Measurements from ENCODE around the gene KCNJ9.

Gene KCNJ9

DNA sequence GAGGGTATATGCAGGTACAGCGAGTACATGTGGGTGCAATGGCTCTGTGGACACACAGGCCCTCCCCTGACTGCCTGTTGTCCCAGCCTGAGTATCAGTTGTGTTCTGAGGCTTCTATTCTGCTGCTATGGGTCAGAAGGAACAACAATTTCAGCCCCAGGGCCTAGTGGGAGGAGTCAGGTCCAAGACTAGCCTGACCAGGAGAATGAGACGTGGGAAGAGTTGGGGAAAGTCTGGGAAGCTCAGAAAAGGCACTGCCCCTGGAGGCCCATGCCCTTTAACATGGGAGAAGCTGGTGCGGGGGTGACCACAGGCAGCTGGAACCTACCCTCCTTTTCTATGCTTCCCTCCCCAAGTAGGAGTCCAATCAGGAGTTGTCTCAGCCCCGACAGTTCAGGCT, 9.4 kb downstream of the KCNJ9 start:
- H3K18ac ChIP-seq (ENCODE audit: low read length) = no peak overlapping the region
- DNase-seq = peak; percentile 92 to 95
- no peaks in the 10 kb centered on the region for H3K79me1 ChIP-seq (ENCODE audit: low read length)

DNA sequence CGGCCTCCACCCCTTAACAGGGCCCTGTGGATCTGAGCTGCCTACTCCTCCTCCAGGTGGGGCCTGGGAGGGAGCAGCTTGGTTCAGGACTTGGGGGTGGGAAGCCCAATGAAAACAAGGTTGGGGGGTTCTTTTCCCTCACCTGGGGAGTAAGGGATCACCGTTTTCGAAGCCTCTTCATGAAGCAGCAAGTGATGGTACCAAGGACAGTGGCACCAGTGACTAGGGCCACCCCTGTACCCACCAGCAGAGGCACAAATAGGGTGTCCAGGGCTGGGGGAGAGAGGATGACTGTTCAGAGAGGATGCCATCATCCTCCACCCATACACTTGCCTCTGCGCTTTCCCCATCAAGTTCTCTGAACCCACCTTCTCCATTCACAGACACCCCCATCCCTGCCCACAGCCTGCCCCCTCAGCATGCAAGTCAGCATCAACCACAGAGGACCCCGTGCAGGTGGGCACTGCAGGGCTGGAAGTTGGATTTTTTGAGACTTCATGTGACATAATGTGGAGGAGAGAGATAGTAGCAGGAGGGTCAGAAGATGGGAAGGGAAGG, 10.4 kb downstream of the KCNJ9 start:
- H3K27ac ChIP-seq (ENCODE audit: low read depth, low read length) = no peak overlapping the region
- no peak overlapping the region for H3K4me3 ChIP-seq (ENCODE audit: low read depth, low read length)
- H3K4me2 ChIP-seq (ENCODE audit: low read length) = no peak overlapping the region
- peaks cover 5% of the 10 kb centered on the region for H3K9me3 ChIP-seq (ENCODE audit: insufficient read depth, low read depth, low read length)
- no peak overlapping the region for H4K12ac ChIP-seq (ENCODE audit: low read depth, low read length)
- no peaks in the 10 kb centered on the region for H3K79me1 ChIP-seq (ENCODE audit: low read length)
- no peaks in the 10 kb centered on the region for H3K27me3 ChIP-seq (ENCODE audit: insufficient read depth, low read length)
- H3K4ac ChIP-seq (ENCODE audit: low read depth, low read length) = no peak overlapping the region
- no peak for DNase-seq
- H4K8ac ChIP-seq (ENCODE audit: low read depth, low read length) = no peak overlapping the region
- H2AFZ ChIP-seq (ENCODE audit: insufficient read depth, low read length, poor library complexity) = no peak overlapping the region
- WGBS (ENCODE audit: extremely low coverage, insufficient coverage, insufficient read length) = no CpG with 5 or more reads among the region's 5 CpGs
- no peak overlapping the region for H3K23ac ChIP-seq (ENCODE audit: low read length)
- no peak overlapping the region for H2BK12ac ChIP-seq (ENCODE audit: low read length)
- H3K14ac ChIP-seq (ENCODE audit: low read length) = no peak overlapping the region
- peaks cover 0 to 6% of the 10 kb centered on the region in 2 experiments for H3K36me3 ChIP-seq (ENCODE audit: control insufficient read depth in 1 of 2, insufficient read depth in 2 of 2, low read length in 2 of 2)
- no peak overlapping the region for H3K18ac ChIP-seq (ENCODE audit: low read length)
- H2AK5ac ChIP-seq (ENCODE audit: low read length) = no peak overlapping the region
- peaks cover 10% of the 10 kb centered on the region in 2 experiments for H3K4me1 ChIP-seq (ENCODE audit: control insufficient read depth in 1 of 2, insufficient read depth in 2 of 2, low read length in 2 of 2)
- H2BK120ac ChIP-seq (ENCODE audit: insufficient read depth, low read length, poor library complexity) = no peak overlapping the region
- no peak overlapping the region for H2BK5ac ChIP-seq (ENCODE audit: low read depth, low read length, poor library complexity)
- H3K9ac ChIP-seq (ENCODE audit: low read length) = no peak overlapping the region
- no peak overlapping the region for H4K91ac ChIP-seq (ENCODE audit: low read depth, low read length)
- no peaks in the 10 kb centered on the region for H3K79me2 ChIP-seq (ENCODE audit: control insufficient read depth, insufficient read depth, low read length, poor library complexity)

More for the DNA sequence above, 9.4 kb downstream of the KCNJ9 start:
- H3K4me1 ChIP-seq (ENCODE audit: control insufficient read depth in 1 of 2, insufficient read depth in 2 of 2, low read length in 2 of 2) = peaks cover 5 to 7% of the 10 kb centered on the region in 2 experiments
- no peak overlapping the region for H4K91ac ChIP-seq (ENCODE audit: low read depth, low read length)
- no CpG with 5 or more reads among the region's 4 CpGs for WGBS (ENCODE audit: extremely low coverage, insufficient coverage, insufficient read length)
- H3K14ac ChIP-seq (ENCODE audit: low read length) = no peak overlapping the region
- no peak overlapping the region for H3K9ac ChIP-seq (ENCODE audit: low read length)
- H3K4me2 ChIP-seq (ENCODE audit: low read length) = no peak overlapping the region
- H2BK5ac ChIP-seq (ENCODE audit: low read depth, low read length, poor library complexity) = no peak overlapping the region
- H2BK12ac ChIP-seq (ENCODE audit: low read length) = no peak overlapping the region
- H3K27ac ChIP-seq (ENCODE audit: low read depth, low read length) = no peak overlapping the region
- no peaks in the 10 kb centered on the region for H3K27me3 ChIP-seq (ENCODE audit: insufficient read depth, low read length)
- no peak overlapping the region for H4K12ac ChIP-seq (ENCODE audit: low read depth, low read length)
- H3K9me3 ChIP-seq (ENCODE audit: insufficient read depth, low read depth, low read length) = peaks cover 5% of the 10 kb centered on the region
- no peak overlapping the region for H2AK5ac ChIP-seq (ENCODE audit: low read length)
- H3K4ac ChIP-seq (ENCODE audit: low read depth, low read length) = no peak overlapping the region
- H3K36me3 ChIP-seq (ENCODE audit: control insufficient read depth in 1 of 2, insufficient read depth in 2 of 2, low read length in 2 of 2) = peaks cover 0 to 6% of the 10 kb centered on the region in 2 experiments
- no peak overlapping the region for H3K23ac ChIP-seq (ENCODE audit: low read length)
- H2BK120ac ChIP-seq (ENCODE audit: insufficient read depth, low read length, poor library complexity) = no peak overlapping the region
- H2AFZ ChIP-seq (ENCODE audit: insufficient read depth, low read length, poor library complexity) = no peak overlapping the region
- no peak overlapping the region for H3K4me3 ChIP-seq (ENCODE audit: low read depth, low read length)
- no peaks in the 10 kb centered on the region for H3K79me2 ChIP-seq (ENCODE audit: control insufficient read depth, insufficient read depth, low read length, poor library complexity)
- no peak overlapping the region for H4K8ac ChIP-seq (ENCODE audit: low read depth, low read length)

DNA sequence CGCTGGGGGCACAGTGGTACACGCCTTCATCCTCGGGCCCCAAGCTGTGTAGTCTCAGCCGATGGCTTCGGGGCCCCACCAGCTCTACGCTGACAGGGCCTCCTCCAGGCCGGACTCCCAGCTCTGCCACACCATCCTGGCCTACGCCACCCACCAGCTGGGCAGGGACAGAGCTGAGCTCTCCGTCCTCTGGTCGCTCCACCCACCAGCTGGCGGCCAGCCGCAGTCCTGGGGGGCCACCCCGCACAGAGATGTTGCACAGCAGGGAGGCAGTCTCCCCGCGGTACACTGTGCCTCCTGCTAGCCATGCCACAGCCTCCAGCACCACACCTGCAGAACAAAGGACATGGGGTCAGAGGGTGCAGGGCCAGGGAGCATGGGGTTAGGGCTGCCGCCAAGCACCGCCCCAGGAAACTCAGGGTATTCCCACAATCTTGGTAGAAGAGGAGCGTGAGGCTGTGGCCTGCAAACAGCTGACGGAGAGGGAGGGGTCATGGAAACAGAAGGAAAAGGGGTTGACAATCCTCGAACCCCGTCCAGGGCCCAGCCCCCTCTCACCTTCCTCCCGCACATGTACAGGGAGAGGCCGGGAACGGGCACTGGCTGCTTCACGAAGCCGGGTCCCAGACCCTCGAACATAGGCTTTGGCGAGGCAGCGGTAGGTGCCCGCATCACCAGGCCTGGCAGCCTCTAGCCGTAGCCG, 11.2 kb downstream of the KCNJ9 start:
- no peak overlapping the region for H2BK12ac ChIP-seq (ENCODE audit: low read length)
- H3K4me2 ChIP-seq (ENCODE audit: low read length) = no peak overlapping the region
- no peak overlapping the region for H3K23ac ChIP-seq (ENCODE audit: low read length)
- no peak overlapping the region for H2BK5ac ChIP-seq (ENCODE audit: low read depth, low read length, poor library complexity)
- no peaks in the 10 kb centered on the region for H3K79me2 ChIP-seq (ENCODE audit: control insufficient read depth, insufficient read depth, low read length, poor library complexity)
- peak overlapping the region; percentile 11 for H3K4me3 ChIP-seq (ENCODE audit: low read depth, low read length)
- H2AK5ac ChIP-seq (ENCODE audit: low read length) = no peak overlapping the region
- H2BK120ac ChIP-seq (ENCODE audit: insufficient read depth, low read length, poor library complexity) = no peak overlapping the region
- H4K8ac ChIP-seq (ENCODE audit: low read depth, low read length) = no peak overlapping the region
- peaks cover 0 to 6% of the 10 kb centered on the region in 2 experiments for H3K36me3 ChIP-seq (ENCODE audit: control insufficient read depth in 1 of 2, insufficient read depth in 2 of 2, low read length in 2 of 2)
- H3K27me3 ChIP-seq (ENCODE audit: insufficient read depth, low read length) = no peaks in the 10 kb centered on the region
- peaks cover 16 to 17% of the 10 kb centered on the region in 2 experiments for H3K4me1 ChIP-seq (ENCODE audit: control insufficient read depth in 1 of 2, insufficient read depth in 2 of 2, low read length in 2 of 2)
- no peak overlapping the region for H4K91ac ChIP-seq (ENCODE audit: low read depth, low read length)
- no peak overlapping the region for H2AFZ ChIP-seq (ENCODE audit: insufficient read depth, low read length, poor library complexity)
- no peak for DNase-seq
- no peak overlapping the region for H3K9ac ChIP-seq (ENCODE audit: low read length)
- H3K79me1 ChIP-seq (ENCODE audit: low read length) = no peaks in the 10 kb centered on the region
- no peak overlapping the region for H3K18ac ChIP-seq (ENCODE audit: low read length)
- no peak overlapping the region for H3K27ac ChIP-seq (ENCODE audit: low read depth, low read length)
- H3K4ac ChIP-seq (ENCODE audit: low read depth, low read length) = no peak overlapping the region
- H3K9me3 ChIP-seq (ENCODE audit: insufficient read depth, low read depth, low read length) = peaks cover 5% of the 10 kb centered on the region
- no CpG with 5 or more reads among the region's 32 CpGs for WGBS (ENCODE audit: extremely low coverage, insufficient coverage, insufficient read length)
- no peak overlapping the region for H3K14ac ChIP-seq (ENCODE audit: low read length)
- no peak overlapping the region for H4K12ac ChIP-seq (ENCODE audit: low read depth, low read length)

DNA sequence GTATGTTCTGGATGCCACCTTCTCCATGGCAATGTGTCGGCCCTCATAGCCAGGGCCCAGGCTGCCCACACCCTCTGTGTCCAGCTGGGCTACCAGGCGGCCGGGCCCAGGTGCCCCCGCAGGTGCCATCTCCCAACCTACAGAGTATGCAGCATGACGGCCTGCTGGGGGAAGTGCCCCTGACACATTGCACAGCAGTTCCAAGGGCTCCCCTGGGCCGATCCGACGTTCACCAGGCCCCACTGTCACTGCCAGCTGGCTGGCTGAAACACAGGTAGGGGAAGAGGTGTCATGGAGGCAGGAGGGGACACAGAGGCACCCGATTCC, 11.7 kb downstream of the KCNJ9 start:
- no peak overlapping the region for H4K12ac ChIP-seq (ENCODE audit: low read depth, low read length)
- H2BK120ac ChIP-seq (ENCODE audit: insufficient read depth, low read length, poor library complexity) = no peak overlapping the region
- H3K23ac ChIP-seq (ENCODE audit: low read length) = no peak overlapping the region
- H3K4me2 ChIP-seq (ENCODE audit: low read length) = no peak overlapping the region
- no peak overlapping the region for H3K4me3 ChIP-seq (ENCODE audit: low read depth, low read length)
- H3K4ac ChIP-seq (ENCODE audit: low read depth, low read length) = no peak overlapping the region
- no peak overlapping the region for H4K91ac ChIP-seq (ENCODE audit: low read depth, low read length)
- H3K79me1 ChIP-seq (ENCODE audit: low read length) = no peaks in the 10 kb centered on the region
- DNase-seq = no peak
- no peaks in the 10 kb centered on the region for H3K79me2 ChIP-seq (ENCODE audit: control insufficient read depth, insufficient read depth, low read length, poor library complexity)
- WGBS (ENCODE audit: extremely low coverage, insufficient coverage, insufficient read length) = no CpG with 5 or more reads among the region's 9 CpGs
- no peaks in the 10 kb centered on the region for H3K27me3 ChIP-seq (ENCODE audit: insufficient read depth, low read length)
- peaks cover 5% of the 10 kb centered on the region for H3K9me3 ChIP-seq (ENCODE audit: insufficient read depth, low read depth, low read length)
- H3K9ac ChIP-seq (ENCODE audit: low read length) = no peak overlapping the region
- no peak overlapping the region for H2AK5ac ChIP-seq (ENCODE audit: low read length)
- H4K8ac ChIP-seq (ENCODE audit: low read depth, low read length) = no peak overlapping the region
- no peak overlapping the region for H3K27ac ChIP-seq (ENCODE audit: low read depth, low read length)
- peaks cover 21 to 22% of the 10 kb centered on the region in 2 experiments for H3K4me1 ChIP-seq (ENCODE audit: control insufficient read depth in 1 of 2, insufficient read depth in 2 of 2, low read length in 2 of 2)
- H2AFZ ChIP-seq (ENCODE audit: insufficient read depth, low read length, poor library complexity) = no peak overlapping the region
- no peak overlapping the region for H3K14ac ChIP-seq (ENCODE audit: low read length)
- H3K36me3 ChIP-seq (ENCODE audit: control insufficient read depth in 1 of 2, insufficient read depth in 2 of 2, low read length in 2 of 2) = peaks cover 0 to 6% of the 10 kb centered on the region in 2 experiments
- H2BK12ac ChIP-seq (ENCODE audit: low read length) = no peak overlapping the region
- H2BK5ac ChIP-seq (ENCODE audit: low read depth, low read length, poor library complexity) = no peak overlapping the region
- no peak overlapping the region for H3K18ac ChIP-seq (ENCODE audit: low read length)

Data from trophoblast cell (in vitro differentiated cells and primary cell).